Measurements from ENCODE around the gene MGME1. TPM values are rescaled to one million over a fixed set of nuclear protein-coding genes. Genes with fewer than 3 reads are reported as not detected.

The MGME1 gene
- total RNA-seq, result 16.6 TPM

GRCh38 chr20:17968366-17969277 is at the start of gene MGME1, which contains the start of gene SNX5:
TSS of gene MGME1 (plus strand) at chr20:17969018. CDS start at chr20:17969860, 842 bp downstream.
TSS of gene SNX5 (minus strand) at chr20:17968794. CDS start at chr20:17968425, 369 bp downstream.
- DNase-seq, result peak; percentile 100

GRCh38 chr20:17919149-17919548 is 49.7 kb upstream of the MGME1 start:
- no peak for DNase-seq

GRCh38 chr20:17921774-17922173 is 47.0 kb upstream of the MGME1 start:
- no peak for DNase-seq

- peak; percentile 79 for DNase-seq
Measured at GRCh38 chr20:17925141-17925939, 43.5 kb upstream of the MGME1 start.

- no peak for DNase-seq
Measured at GRCh38 chr20:17925940-17926300, 42.9 kb upstream of the MGME1 start.

GRCh38 chr20:17928211-17928611 is 40.6 kb upstream of the MGME1 start:
- DNase-seq, result no peak

- no peak for DNase-seq
Measured at GRCh38 chr20:17928633-17929311, 40.0 kb upstream of the MGME1 start.

- no peak for DNase-seq
Measured at GRCh38 chr20:17931513-17931912, 37.3 kb upstream of the MGME1 start.

GRCh38 chr20:17932396-17932795 is 36.4 kb upstream of the MGME1 start:
- peak; percentile 70 for DNase-seq

GRCh38 chr20:17933121-17933520 is 35.7 kb upstream of the MGME1 start:
- no peak for DNase-seq

GRCh38 chr20:17933711-17934110 is 35.1 kb upstream of the MGME1 start:
- no peak for DNase-seq

- DNase-seq, result no peak
Measured at GRCh38 chr20:17934141-17934862, 34.5 kb upstream of the MGME1 start.

- DNase-seq, result no peak
Measured at GRCh38 chr20:17935186-17935585, 33.6 kb upstream of the MGME1 start.

GRCh38 chr20:17935761-17936160 is 33.1 kb upstream of the MGME1 start:
- peak; percentile 33 for DNase-seq

- peak; percentile 40 for DNase-seq
Measured at GRCh38 chr20:17936286-17936760, 32.5 kb upstream of the MGME1 start.

- peak; percentile 97 for DNase-seq
Measured at GRCh38 chr20:17936761-17937732, 31.8 kb upstream of the MGME1 start.

- peak; percentile 88 for DNase-seq
Measured at GRCh38 chr20:17938871-17939619, 29.8 kb upstream of the MGME1 start.

GRCh38 chr20:17939622-17940223 is 29.1 kb upstream of the MGME1 start:
- DNase-seq, result no peak

Measured in tongue (tissue), 2 donors.